ENCODE measurements around the gene CCDC149. TPM values are rescaled to one million over a fixed set of nuclear protein-coding genes. Genes with fewer than 3 reads are reported as not detected.

CCDC149 gene
- total and polyA plus RNA-seq, 2 of the 8 experiments (the other 6 are each of a cell fraction or from before 2014, with no cell fraction given), result 2.2 to 5.6 TPM

- no peak overlapping the region for H2AFZ ChIP-seq (ENCODE audit: low read length)
- H3K36me3 ChIP-seq (ENCODE audit: control insufficient read depth in 2 of 4, insufficient read depth in 4 of 4, low read length in 3 of 4), result peaks cover 0 to 2% (median 0%) of the 10 kb centered on the region in 4 experiments; a peak in 1 of 8 replicates
- no peak overlapping the region for H3K23ac ChIP-seq (ENCODE audit: insufficient read length)
- DNase-seq (ENCODE audit: low read depth in 1 of 2, low spot score in 2 of 2), result no peak
- H2BK20ac ChIP-seq (ENCODE audit: low read length), result no peak overlapping the region
- H4K20me1 ChIP-seq (replicated peaks in 1 of 2; ENCODE audit: control insufficient read depth in 1 of 2, insufficient read depth in 2 of 2, low read length in 2 of 2), result no peaks in the 10 kb centered on the region
- POLR2A ChIA-PET (ENCODE audit: partially characterized antibody), result no interaction called here
- no peak overlapping the region for H4K8ac ChIP-seq (ENCODE audit: extremely low read depth, insufficient read depth, low read length)
- no peaks in the 10 kb centered on the region for H3K79me2 ChIP-seq (ENCODE audit: control insufficient read depth in 1 of 2, insufficient read depth in 2 of 2, low read length in 2 of 2)
- no peak overlapping the region for H3K14ac ChIP-seq (ENCODE audit: insufficient read length)
- H3K27me3 ChIP-seq (replicated peaks in 1 of 4; ENCODE audit: control insufficient read depth in 3 of 4, extremely low read depth in 1 of 4, insufficient read depth in 3 of 4, low read length in 3 of 4), result no peaks in the 10 kb centered on the region
- H3K4me3 ChIP-seq (ENCODE audit: extremely low read depth in 1 of 4, insufficient read depth in 2 of 4, low read depth in 3 of 4, low read length in 4 of 4), result no peak overlapping the region
- no peak overlapping the region for H2BK120ac ChIP-seq (replicated peaks; ENCODE audit: low read depth, low read length)
- no peak overlapping the region for H4K91ac ChIP-seq (replicated peaks; ENCODE audit: insufficient read length, low read length)
- TF ChIP-seq SIRT6 (IDR thresholded peaks at IDR 0.05; ENCODE audit: low read length) (no peak), SAP30 (IDR thresholded peaks at IDR 0.05; ENCODE audit: insufficient read depth, insufficient replicate concordance, low read length) (no peak)
- CTCF ChIA-PET (ENCODE audit: partially characterized antibody), result interaction anchor here (0.9 to 1.0 kb wide), 2 partner anchors 112 to 186 kb away, joined by 3 read pairs; no protein-coding TSS in a partner anchor
- peaks cover 0 to 6% of the 10 kb centered on the region in 2 experiments; a peak in 1 of 4 replicates for H3K9me3 ChIP-seq (ENCODE audit: insufficient read depth in 2 of 2, low read depth in 1 of 2, low read length in 1 of 2)
- H2BK15ac ChIP-seq (ENCODE audit: low read length), result no peak overlapping the region
- no peaks in the 10 kb centered on the region for H3K23me2 ChIP-seq (ENCODE audit: low read depth, low read length)
- WGBS, 2 experiments (ENCODE audit: extremely low coverage in 1 of 2, insufficient coverage in 1 of 2, insufficient read length in 1 of 2, insufficient replicate concordance in 2 of 2, low coverage in 1 of 2, low lambda C conversion rate in 2 of 2, missing lambda C conversion rate in 1 of 2), result 89% methylated on average over 2 of the region's 2 CpGs; no CpG with 5 or more reads in 1 of the 2 experiments
- no peak overlapping the region for H3K18ac ChIP-seq (ENCODE audit: extremely low read depth, low read length)
- no peak overlapping the region for H3K4me2 ChIP-seq (ENCODE audit: insufficient read depth in 1 of 2, low read depth in 2 of 2, low read length in 2 of 2)
- no peaks in the 10 kb centered on the region for H3K79me1 ChIP-seq (ENCODE audit: low read depth, low read length)
- no peak for FAIRE-seq
- H2BK5ac ChIP-seq (ENCODE audit: low read depth, low read length), result no peak overlapping the region
- peaks cover 4 to 6% (median 5%) of the 10 kb centered on the region in 4 experiments for H3K4me1 ChIP-seq (replicated peaks in 1 of 4; ENCODE audit: control insufficient read depth in 3 of 4, insufficient read depth in 4 of 4, low read length in 3 of 4)
- no peak overlapping the region for H2AK5ac ChIP-seq (ENCODE audit: low read depth, low read length)
- no peak overlapping the region for H2BK12ac ChIP-seq (ENCODE audit: low read depth, low read length)
- no peak overlapping the region for H3K56ac ChIP-seq (replicated peaks; ENCODE audit: insufficient read length, low read depth, low read length)
- H4K5ac ChIP-seq (ENCODE audit: insufficient read length, low read depth, low read length), result no peak overlapping the region
- H3K4ac ChIP-seq (replicated peaks; ENCODE audit: insufficient read length, low read depth, low read length), result no peak overlapping the region
- H3K9ac ChIP-seq (replicated peaks in 1 of 4; ENCODE audit: extremely low read depth in 1 of 4, low read depth in 3 of 4, low read length in 3 of 4), result no peak overlapping the region
- no peak overlapping the region for H3K27ac ChIP-seq (ENCODE audit: low read depth, low read length)
These were observed 7.2 kb upstream of the CCDC149 start for GRCh38 chr4:24920008-24920407.
